H9 (cell line): ENCODE results near the gene UNC93A. TPM values are rescaled to one million over a fixed set of nuclear protein-coding genes. Genes with fewer than 3 reads are reported as not detected.

Experiments used
- DNase-seq: peaks from one replicate; pipeline ENCODE4 v3.0.0-alpha.2; 2017
- H2AFZ ChIP-seq: one replicate; pipeline ENCODE4 v1.6.1; 2013; ENCODE audit warnings: mild to moderate bottlenecking, low read length, control low read depth, moderate library complexity
- H2AK5ac ChIP-seq: 2 replicates; pipeline ENCODE4 v1.6.1; 2013; ENCODE audit warnings: low read length, control low read depth, mixed read lengths; ENCODE audit not compliant: insufficient read length
- H2BK120ac ChIP-seq: one replicate; pipeline ENCODE4 v1.6.1; 2013; ENCODE audit warnings: low read depth, mild to moderate bottlenecking, low read length, control low read depth, inconsistent platforms; ENCODE audit not compliant: poor library complexity, severe bottlenecking
- H2BK12ac ChIP-seq: 2 replicates; pipeline ENCODE4 v1.6.1; 2013; ENCODE audit warnings: low read length, control low read depth, mixed read lengths, low read depth; ENCODE audit not compliant: insufficient read length
- H2BK15ac ChIP-seq: 2 replicates; pipeline ENCODE4 v1.6.1; 2013; ENCODE audit warnings: low read depth, low read length, control low read depth
- H2BK20ac ChIP-seq: one replicate; pipeline ENCODE4 v1.6.1; 2013; ENCODE audit warnings: low read depth, mild to moderate bottlenecking, low read length, control low read depth, inconsistent platforms; ENCODE audit not compliant: poor library complexity, severe bottlenecking
- H2BK5ac ChIP-seq: 2 replicates; pipeline ENCODE4 v1.6.1; 2013; ENCODE audit warnings: low read length, control low read depth, mixed read lengths; ENCODE audit not compliant: insufficient read length
- H3K14ac ChIP-seq: 2 replicates; pipeline ENCODE4 v1.6.1; 2013; ENCODE audit warnings: low read length, control low read depth; ENCODE audit not compliant: insufficient read depth
- H3K18ac ChIP-seq: 2 replicates; pipeline ENCODE4 v1.6.1; 2013; ENCODE audit warnings: low read depth, mild to moderate bottlenecking, mixed read lengths, low read length, control low read depth; ENCODE audit not compliant: insufficient read length
- H3K23ac ChIP-seq: 2 replicates; pipeline ENCODE4 v1.6.1; 2013; ENCODE audit warnings: low read length, control low read depth, mixed read lengths, low read depth; ENCODE audit not compliant: insufficient read length
- H3K23me2 ChIP-seq: 2 replicates; pipeline ENCODE4 v1.6.1; 2013; ENCODE audit warnings: low read depth, mild to moderate bottlenecking, mixed read lengths, low read length, control low read depth; ENCODE audit not compliant: insufficient read length, poor library complexity, severe bottlenecking
- H3K27ac ChIP-seq: 2 replicates; pipeline ENCODE4 v1.5.1; 2013; ENCODE audit warnings: low read length, control low read depth, mixed read lengths, low read depth; ENCODE audit not compliant: insufficient read length
- H3K27me3 ChIP-seq: 2 replicates; pipeline ENCODE4 v1.6.1; 2013; ENCODE audit warnings: low read length, control low read depth, inconsistent platforms; ENCODE audit not compliant: insufficient read depth
- H3K4ac ChIP-seq: 2 replicates; pipeline ENCODE4 v1.6.1; 2013; ENCODE audit warnings: low read depth, mild to moderate bottlenecking, control low read depth, inconsistent platforms, low read length, moderate library complexity
- H3K4me1 ChIP-seq: 2 replicates; pipeline ENCODE4 v1.6.1; 2013; ENCODE audit warnings: low read length, control low read depth, inconsistent platforms; ENCODE audit not compliant: insufficient read depth
- H3K4me2 ChIP-seq: 2 replicates; pipeline ENCODE4 v1.6.1; 2013; ENCODE audit warnings: low read length, control low read depth, mixed read lengths; ENCODE audit not compliant: insufficient read length, insufficient read depth
- H3K56ac ChIP-seq: 2 replicates; pipeline ENCODE4 v1.6.1; 2013; ENCODE audit warnings: low read depth, mild to moderate bottlenecking, mixed read lengths, low read length, control low read depth; ENCODE audit not compliant: insufficient read length
- H3K79me1 ChIP-seq: 2 replicates; pipeline ENCODE4 v1.6.1; 2013; ENCODE audit warnings: low read depth, mild to moderate bottlenecking, moderate library complexity, low read length, control low read depth, inconsistent platforms; ENCODE audit not compliant: insufficient read depth, poor library complexity, severe bottlenecking
- H3K79me2 ChIP-seq: 2 replicates; pipeline ENCODE4 v1.6.1; 2013; ENCODE audit warnings: low read length, control low read depth, inconsistent platforms; ENCODE audit not compliant: insufficient read depth
- H3K9ac ChIP-seq: 2 replicates; pipeline ENCODE4 v1.6.1; 2013; ENCODE audit warnings: low read length, control low read depth, mixed read lengths; ENCODE audit not compliant: insufficient read length; ENCODE audit errors: extremely low read depth
- H3K9me3 ChIP-seq: one replicate; pipeline ENCODE4 v1.6.1; 2013; ENCODE audit warnings: low read depth, low read length, inconsistent platforms; ENCODE audit not compliant: control insufficient read depth
- H3T11ph ChIP-seq: one replicate; pipeline ENCODE4 v1.6.1; 2013; ENCODE audit warnings: mild to moderate bottlenecking, low read length, control low read depth, inconsistent platforms
- H4K20me1 ChIP-seq: one replicate; pipeline ENCODE4 v1.6.1; 2013; ENCODE audit not compliant: control insufficient read depth, insufficient read length, insufficient read depth
- H4K5ac ChIP-seq: 2 replicates; pipeline ENCODE4 v1.6.1; 2013; ENCODE audit warnings: low read depth, mild to moderate bottlenecking, mixed read lengths, low read length, control low read depth; ENCODE audit not compliant: insufficient read length
- H4K8ac ChIP-seq: replicated peaks from 2 replicates; pipeline ENCODE4 v1.6.1; 2013; ENCODE audit warnings: low read length, control low read depth, mixed read lengths, low read depth; ENCODE audit not compliant: insufficient read length
- H4K91ac ChIP-seq: 2 replicates; pipeline ENCODE4 v1.6.1; 2013; ENCODE audit warnings: low read depth, mild to moderate bottlenecking, moderate library complexity, mixed read lengths, low read length, control low read depth; ENCODE audit not compliant: insufficient read length
- H3K27ac Mint-ChIP-seq, 3 experiments: 2 replicates in 2 of 3; 3 replicates in 1 of 3; pipeline ENCODE4 v1.8.0; 2020 to 2021; ENCODE audit warnings: mixed read lengths in 3 of 3, mild to moderate bottlenecking in 1 of 3, moderate library complexity in 1 of 3
- H3K27me3 Mint-ChIP-seq: 2 replicates; pipeline ENCODE4 v1.8.0; 2021; ENCODE audit warnings: low read depth, mild to moderate bottlenecking, moderate library complexity, mixed read lengths
- H3K36me3 Mint-ChIP-seq, 3 experiments: 2 replicates in 2 of 3; 3 replicates in 1 of 3; pipeline ENCODE4 v1.8.0; 2020 to 2021; ENCODE audit warnings: low read depth in 3 of 3, mixed read lengths in 3 of 3; ENCODE audit not compliant: insufficient read depth in 1 of 3
- H3K4me1 Mint-ChIP-seq, 2 experiments: 2 replicates each; pipeline ENCODE4 v1.8.0; 2020; ENCODE audit warnings: mixed read lengths in 2 of 2
- H3K4me3 Mint-ChIP-seq, 2 experiments: 2 replicates in 1 of 2; 3 replicates in 1 of 2; pipeline ENCODE4 v1.8.0; 2020 to 2021; ENCODE audit warnings: mild to moderate bottlenecking in 2 of 2, mixed read lengths in 2 of 2, moderate library complexity in 1 of 2
- H3K9me3 Mint-ChIP-seq, 2 experiments: 2 replicates in 1 of 2; 3 replicates in 1 of 2; pipeline ENCODE4 v1.8.0; 2020; ENCODE audit warnings: mild to moderate bottlenecking in 2 of 2, mixed read lengths in 2 of 2, moderate library complexity in 1 of 2
- CTCF ChIP-seq: fragments of 200-600 bp; sonication (generic); conservative IDR thresholded peaks from 3 replicates; pipeline ENCODE4 v1.8.0; 2021; ENCODE audit warnings: antibody characterized with exemption, mild to moderate bottlenecking
- WGBS: extraction: QIAGEN DNeasy Blood & Tissue Kit; methylation state at CpG from one replicate; pipeline ENCODE4 v1.1.7; 2013; ENCODE audit warnings: missing lambda C conversion rate, low lambda C conversion rate, mixed read lengths; ENCODE audit not compliant: insufficient read length; ENCODE audit errors: extremely low coverage; 5-methylcytosine and 5-hydroxymethylcytosine counted together
- total RNA-seq: library from RNA; stranded (reverse); gene quantifications from 2 replicates; pipeline ENCODE4 v1.2.1, GENCODE V29; 2021

Gene UNC93A
- total RNA-seq, 1 experiment from 2014 or later, result 0.70 TPM

GRCh38 chr6:167292301-167293087 lies 1.4 kb downstream of the UNC93A start:
- H2BK5ac ChIP-seq, result no peak overlapping the region
- H2AFZ ChIP-seq, result no peak overlapping the region
- H3K27me3 Mint-ChIP-seq, result peaks cover 20% of the 10 kb centered on the region
- no peak overlapping the region for H3K18ac ChIP-seq
- peak overlapping the region; percentile 37; the same call in 1 of the 2 replicates for H3K14ac ChIP-seq
- H3T11ph ChIP-seq, result no peak overlapping the region
- no peaks in the 10 kb centered on the region for H3K27me3 ChIP-seq
- peaks cover 3% of the 10 kb centered on the region; the same call in 1 of the 2 replicates for H3K4me1 ChIP-seq
- no peak overlapping the region for H3K4me3 Mint-ChIP-seq
- H3K79me1 ChIP-seq, result no peaks in the 10 kb centered on the region
- no peak overlapping the region; the same call in 1 of the 2 replicates for H3K4ac ChIP-seq
- H3K23ac ChIP-seq, result no peak overlapping the region
- no peak overlapping the region for H4K8ac ChIP-seq
- H2AK5ac ChIP-seq, result no peak overlapping the region
- DNase-seq, result no peak
- H3K36me3 Mint-ChIP-seq, result peaks cover 0 to 3% (median 3%) of the 10 kb centered on the region in 3 experiments; a peak in 4 of 7 replicates
- no peak overlapping the region for H3K4me2 ChIP-seq
- no peak overlapping the region for H2BK20ac ChIP-seq
- peaks cover 18 to 27% of the 10 kb centered on the region in 2 experiments for H3K4me1 Mint-ChIP-seq
- TF ChIP-seq CTCF, result no peak
- H4K20me1 ChIP-seq, result no peaks in the 10 kb centered on the region
- no peaks in the 10 kb centered on the region for H3K9me3 ChIP-seq
- no peaks in the 10 kb centered on the region for H3K79me2 ChIP-seq
- H3K27ac ChIP-seq, result no peak overlapping the region
- no peak overlapping the region for H2BK12ac ChIP-seq
- H2BK120ac ChIP-seq, result no peak overlapping the region
- H2BK15ac ChIP-seq, result no peak overlapping the region
- H3K56ac ChIP-seq, result no peak overlapping the region
- H3K27ac Mint-ChIP-seq, result 0 out of 7 replicates have a peak overlapping the region, but pooled peaks of 1 of the 3 experiments have one; percentile 43
- H3K23me2 ChIP-seq, result no peaks in the 10 kb centered on the region
- H3K9ac ChIP-seq, result no peak overlapping the region
- H4K91ac ChIP-seq, result no peak overlapping the region
- H4K5ac ChIP-seq, result no peak overlapping the region
- no CpG with 5 or more reads among the region's 6 CpGs for WGBS
- peaks cover 0 to 2% of the 10 kb centered on the region in 2 experiments; a peak in 2 of 5 replicates for H3K9me3 Mint-ChIP-seq
